ENCODE results near the gene PKD1.

The PKD1 gene

DNA sequence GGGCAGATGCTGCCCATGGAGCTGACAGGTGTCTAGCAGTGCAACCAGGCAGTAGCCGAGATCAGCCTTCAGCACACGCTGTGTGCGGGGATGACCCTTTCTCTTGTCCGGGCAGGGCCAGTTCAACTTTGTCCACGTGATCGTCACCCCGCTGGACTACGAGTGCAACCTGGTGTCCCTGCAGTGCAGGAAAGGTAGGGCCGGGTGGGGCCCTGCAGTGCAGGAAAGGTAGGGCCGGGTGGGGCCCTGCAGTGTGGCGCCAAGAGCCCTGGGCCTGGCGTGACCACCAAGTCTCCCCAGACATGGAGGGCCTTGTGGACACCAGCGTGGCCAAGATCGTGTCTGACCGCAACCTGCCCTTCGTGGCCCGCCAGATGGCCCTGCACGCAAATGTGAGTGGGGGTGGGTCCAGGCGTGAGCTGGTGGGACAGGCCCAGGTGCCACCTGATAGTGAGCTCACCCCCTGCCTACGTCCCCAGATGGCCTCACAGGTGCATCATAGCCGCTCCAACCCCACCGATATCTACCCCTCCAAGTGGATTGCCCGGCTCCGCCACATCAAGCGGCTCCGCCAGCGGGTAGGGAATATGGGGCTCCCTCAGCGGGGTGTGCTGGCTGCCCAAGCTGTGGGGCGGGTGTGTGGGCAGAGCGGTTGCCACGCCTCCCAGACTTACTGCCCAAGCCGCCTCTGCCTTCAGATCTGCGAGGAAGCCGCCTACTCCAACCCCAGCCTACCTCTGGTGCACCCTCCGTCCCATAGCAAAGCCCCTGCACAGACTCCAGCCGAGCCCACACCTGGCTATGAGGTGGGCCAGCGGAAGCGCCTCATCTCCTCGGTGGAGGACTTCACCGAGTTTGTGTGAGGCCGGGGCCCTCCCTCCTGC lies 47.7 kb downstream of the PKD1 start:
- no peak for ATAC-seq
- DNase-seq = no peak

- ATAC-seq = no peak
- no peak for DNase-seq
Observed at GRCh38 chr16:2086812-2087747, 48.6 kb downstream of the PKD1 start.

DNA sequence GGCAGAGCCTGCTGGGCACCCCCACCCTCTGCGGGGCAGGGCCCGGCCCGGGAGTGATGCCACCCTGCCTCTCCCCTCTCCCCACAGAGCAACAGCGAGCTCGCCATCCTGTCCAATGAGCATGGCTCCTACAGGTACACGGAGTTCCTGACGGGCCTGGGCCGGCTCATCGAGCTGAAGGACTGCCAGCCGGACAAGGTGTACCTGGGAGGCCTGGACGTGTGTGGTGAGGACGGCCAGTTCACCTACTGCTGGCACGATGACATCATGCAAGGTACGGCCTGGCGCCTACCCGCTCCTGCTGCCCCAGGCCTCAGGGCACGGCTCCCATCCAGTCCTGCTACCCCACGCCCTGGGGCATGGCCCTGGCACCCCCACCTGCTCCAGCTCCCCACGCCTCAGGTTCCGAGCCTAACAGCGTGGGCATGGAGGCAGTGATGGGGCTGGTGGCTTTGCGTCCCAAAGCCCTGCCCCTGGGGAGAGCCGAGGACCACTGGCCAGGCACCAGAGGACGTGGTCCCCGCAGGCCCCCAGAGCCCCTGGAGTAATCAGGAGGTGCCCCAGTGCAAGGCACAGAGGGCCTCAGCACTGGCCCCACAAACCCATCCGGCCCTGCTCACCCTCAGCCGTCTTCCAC lies 49.5 kb downstream of the PKD1 start:
- no peak for DNase-seq
- no peak for ATAC-seq

DNA sequence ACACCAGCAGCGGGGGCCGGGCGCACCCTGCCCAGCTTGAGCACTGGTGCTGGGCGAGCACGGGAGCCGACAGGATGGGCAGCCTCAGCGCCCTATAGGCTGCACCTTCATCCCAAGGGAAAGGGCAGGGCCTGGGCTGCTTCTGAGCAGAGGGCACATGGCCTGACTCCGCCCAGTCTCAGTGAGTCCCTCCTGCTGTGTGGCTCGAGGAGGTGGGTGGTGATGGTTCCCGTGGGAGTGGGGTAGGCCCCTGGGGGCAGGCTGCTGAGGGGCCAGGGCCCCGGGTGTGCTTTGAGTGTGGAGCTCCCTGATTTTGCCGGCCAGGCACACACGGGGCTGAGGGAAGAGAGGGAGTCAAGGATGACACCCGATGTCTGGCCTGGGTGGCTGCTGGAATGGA lies 50.0 kb downstream of the PKD1 start:
- DNase-seq (no peak), ATAC-seq (no peak)

DNA sequence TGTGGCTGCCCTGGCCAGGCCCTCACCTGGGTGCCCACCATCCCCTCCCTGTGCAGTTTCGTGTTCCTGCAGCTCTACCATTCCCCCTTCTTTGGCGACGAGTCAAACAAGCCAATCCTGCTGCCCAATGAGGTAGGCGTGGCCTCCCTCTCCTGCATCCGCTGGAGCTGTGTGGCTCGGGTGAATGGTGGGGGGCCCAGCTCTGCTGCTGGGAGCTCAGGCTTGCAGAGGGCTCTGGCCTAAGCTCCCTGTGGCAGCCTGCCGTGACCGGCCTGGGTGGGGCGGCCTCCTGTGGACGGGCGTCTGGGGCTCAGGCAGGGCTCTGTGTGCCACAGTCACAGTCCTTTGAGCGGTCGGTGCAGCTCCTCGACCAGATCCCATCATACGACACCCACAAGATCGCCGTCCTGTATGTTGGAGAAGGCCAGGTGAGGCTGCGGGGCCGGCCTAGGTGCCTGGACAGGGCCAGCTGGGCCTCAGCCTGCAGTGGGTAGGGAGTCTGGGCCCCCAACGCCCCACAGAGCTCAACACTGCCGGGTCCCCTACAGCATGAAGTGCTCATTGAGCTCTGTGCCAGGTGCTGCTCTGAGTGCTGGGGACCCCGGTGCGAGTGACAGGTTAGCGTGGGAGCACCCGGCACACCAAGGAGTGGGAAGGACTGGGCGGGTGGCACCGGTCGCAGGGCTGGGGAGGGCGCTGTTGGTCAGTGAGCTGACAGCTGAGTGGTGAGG lies 50.6 kb downstream of the PKD1 start:
- ATAC-seq = no peak
- DNase-seq = no peak

DNA sequence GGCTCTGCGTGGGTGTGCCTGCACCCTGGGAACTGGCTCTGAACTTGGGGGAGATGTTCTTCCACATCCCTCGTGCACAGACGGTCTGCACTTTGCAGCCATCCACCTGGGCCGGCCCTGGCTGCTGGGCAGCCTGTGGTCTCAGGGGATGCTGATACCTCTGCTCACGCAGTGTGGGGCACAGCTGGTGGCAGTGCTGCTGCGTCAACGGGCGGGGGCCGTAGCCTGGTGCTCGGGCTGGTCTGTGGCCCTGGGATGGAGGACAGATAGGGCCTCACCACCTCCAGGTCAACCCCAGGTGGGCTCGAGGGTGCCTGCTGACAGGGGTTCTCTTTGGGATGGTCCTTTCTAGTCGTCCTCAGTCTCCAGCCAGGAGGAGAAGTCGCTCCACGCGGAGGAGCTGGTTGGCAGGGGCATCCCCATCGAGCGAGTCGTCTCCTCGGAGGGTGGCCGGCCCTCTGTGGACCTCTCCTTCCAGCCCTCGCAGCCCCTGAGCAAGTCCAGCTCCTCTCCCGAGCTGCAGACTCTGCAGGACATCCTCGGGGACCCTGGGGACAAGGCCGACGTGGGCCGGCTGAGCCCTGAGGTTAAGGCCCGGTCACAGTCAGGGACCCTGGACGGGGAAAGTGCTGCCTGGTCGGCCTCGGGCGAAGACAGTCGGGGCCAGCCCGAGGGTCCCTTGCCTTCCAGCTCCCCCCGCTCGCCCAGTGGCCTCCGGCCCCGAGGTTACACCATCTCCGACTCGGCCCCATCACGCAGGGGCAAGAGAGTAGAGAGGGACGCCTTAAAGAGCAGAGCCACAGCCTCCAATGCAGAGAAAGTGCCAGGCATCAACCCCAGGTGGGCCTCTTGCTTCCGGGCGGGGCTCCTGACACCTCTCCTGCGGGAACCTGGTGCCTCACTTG lies 51.6 kb downstream of the PKD1 start:
- DNase-seq (no peak), ATAC-seq (no peak)

DNA sequence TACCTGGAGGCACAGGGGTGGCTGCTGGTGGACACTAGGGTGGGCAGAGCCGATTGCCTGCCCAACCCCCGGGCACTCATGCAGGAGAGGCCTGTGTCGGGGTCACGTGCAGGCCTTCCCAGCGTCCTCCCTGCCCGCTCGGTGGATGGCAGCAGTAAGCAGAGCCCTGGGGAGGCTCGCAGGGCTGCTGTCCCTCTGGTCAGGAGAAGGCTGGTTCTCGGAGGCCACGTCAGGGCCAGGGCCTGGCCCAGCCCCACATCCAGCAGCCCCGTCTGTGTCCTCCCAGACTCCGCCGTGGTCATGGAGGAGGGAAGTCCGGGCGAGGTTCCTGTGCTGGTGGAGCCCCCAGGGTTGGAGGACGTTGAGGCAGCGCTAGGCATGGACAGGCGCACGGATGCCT lies 52.3 kb downstream of the PKD1 start:
- no peak for ATAC-seq
- no peak for DNase-seq

DNA sequence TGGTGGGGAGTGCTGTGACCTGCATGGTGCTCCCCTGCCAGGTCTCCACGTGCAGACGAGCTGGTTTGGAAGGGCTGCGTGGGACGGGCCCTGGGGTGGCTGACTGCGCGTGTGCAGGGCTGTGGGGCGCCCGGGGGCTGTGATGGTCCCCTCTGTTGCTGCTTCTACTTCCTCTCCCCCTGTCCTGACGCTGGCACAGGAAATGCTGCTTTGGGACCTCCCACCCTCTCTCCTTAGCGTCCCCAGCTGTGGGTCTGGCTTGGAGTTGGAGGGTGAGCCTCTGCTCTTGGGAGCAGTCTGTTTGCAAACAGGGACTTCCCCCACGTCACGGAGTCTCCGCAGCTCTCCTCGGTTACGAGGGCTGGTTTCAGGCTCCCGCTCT lies 52.7 kb downstream of the PKD1 start:
- DNase-seq = no peak
- no peak for ATAC-seq

GRCh38 chr16:2082171-2082982 lies 53.3 kb downstream of the PKD1 start:
- DNase-seq (no peak), ATAC-seq (no peak)

DNA sequence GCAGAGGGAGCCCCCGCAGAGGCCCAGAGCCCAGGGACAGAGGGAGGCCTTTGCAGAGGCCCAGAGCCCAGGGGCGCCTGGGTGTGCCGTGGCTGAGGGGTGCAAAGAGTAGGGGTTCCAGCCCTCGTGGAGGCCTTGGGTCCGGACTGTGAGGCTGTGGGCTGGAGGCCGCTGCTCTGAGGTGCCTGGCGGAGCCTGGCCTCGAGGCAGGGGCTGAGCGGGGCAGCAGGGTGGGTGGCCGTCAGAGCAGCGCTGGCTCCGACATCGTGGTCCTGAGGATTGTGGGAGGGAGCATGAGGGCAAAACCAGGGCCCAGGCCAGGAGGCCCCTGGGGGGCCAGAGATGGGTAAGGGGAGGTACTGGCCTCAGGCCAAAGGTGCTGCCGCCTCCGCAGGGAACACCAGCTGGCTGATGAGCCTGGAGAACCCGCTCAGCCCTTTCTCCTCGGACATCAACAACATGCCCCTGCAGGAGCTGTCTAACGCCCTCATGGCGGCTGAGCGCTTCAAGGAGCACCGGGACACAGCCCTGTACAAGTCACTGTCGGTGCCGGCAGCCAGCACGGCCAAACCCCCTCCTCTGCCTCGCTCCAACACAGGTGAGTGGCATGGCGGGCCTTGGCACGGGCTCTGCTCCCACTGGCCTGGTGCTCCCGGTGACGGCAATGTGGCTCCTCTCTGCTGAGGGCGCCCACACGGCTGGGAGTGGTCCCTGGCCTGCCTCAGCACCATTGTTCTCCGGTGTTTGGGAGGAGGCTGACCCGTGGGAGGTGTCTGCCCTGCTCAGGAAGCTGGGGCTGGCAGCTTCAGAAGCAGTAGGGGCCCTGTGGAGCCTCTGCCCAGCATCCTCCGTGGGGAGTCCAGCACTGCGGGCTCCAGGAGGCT lies 54.3 kb downstream of the PKD1 start:
- no peak for DNase-seq
- no peak for ATAC-seq

GRCh38 chr16:2079991-2080390 lies 55.7 kb downstream of the PKD1 start:
- no peak for DNase-seq
- ATAC-seq = no peak

DNA sequence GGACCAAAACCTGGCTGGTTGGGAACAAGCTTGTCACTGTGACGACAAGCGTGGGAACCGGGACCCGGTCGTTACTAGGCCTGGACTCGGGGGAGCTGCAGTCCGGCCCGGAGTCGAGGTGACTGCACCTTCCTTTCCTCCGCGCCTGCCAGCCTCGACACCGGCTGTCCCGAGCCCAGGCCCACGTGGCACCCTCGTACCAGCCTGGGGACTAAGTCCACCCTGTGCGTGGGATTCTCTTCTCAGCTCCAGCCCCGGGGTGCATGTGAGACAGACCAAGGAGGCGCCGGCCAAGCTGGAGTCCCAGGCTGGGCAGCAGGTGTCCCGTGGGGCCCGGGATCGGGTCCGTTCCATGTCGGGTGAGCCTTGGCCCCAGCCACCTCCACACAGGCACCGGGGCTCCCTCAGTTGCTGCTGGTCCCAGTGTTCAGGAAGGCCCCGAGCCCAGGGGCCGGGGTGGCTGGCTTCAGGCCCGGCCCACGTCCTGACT lies 56.3 kb downstream of the PKD1 start:
- DNase-seq (no peak), ATAC-seq (no peak)

DNA sequence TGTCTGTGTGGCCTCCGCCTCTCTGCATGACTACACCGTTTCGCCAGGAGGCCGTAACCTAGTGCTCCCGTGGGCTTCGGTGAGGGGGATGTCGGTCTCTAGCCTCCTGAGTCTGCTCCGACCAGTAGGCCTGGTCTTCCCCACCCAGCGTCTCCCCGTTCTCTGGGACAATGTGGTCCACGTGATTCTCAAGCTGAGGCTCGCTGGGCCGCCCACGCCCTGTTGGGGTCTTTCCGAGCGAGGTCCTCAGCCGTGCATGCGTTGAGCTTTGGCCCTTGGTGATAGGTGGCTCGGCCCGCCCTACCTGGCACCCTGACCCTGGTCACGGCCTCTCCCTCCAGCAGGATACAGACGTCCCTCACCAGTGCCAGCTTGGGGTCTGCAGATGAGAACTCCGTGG lies 57.0 kb downstream of the PKD1 start:
- ATAC-seq (no peak), DNase-seq (no peak)

- no peak for DNase-seq
- no peak for ATAC-seq
Observed at GRCh38 chr16:2078096-2078495, 57.6 kb downstream of the PKD1 start.

DNA sequence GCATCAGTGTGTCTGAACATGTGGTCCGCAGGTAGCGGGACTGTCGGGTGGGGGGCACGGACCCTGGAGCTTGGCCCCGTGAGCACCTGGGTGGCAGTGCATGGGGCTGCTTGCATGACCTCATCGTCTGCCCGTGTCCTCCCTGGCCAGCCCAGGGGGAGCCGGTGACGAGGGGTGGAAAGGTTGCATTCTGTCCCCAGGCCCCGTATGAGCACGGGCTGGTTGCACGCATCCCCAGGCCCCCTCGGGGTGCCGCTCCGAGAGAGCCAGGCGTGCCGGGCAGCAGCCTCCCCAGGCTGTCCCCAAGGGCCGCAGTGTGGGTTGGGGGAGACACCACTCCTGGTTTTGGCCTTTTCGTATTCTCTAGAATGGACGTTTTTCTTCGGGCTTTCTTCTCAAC lies 58.0 kb downstream of the PKD1 start:
- DNase-seq (no peak), ATAC-seq (no peak)

DNA sequence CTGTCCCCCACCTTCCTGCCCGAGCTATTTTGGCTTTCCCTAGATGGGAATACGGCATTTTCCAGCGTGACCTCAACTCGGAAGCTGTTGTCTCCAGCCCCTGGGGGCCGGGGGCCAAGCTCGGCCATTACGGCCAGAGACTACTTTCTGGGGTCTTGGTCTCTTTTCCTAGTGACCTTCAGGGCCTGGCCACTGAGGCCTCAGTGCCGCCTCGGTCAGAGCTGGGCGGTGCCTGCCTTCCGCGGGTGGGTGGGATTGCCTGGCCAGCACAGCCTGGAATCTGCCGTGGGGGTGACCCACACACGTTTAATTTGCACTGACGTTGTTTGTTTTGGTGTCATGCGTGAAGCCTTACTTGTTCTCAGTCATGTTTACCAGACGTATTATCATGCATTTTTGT lies 58.7 kb downstream of the PKD1 start:
- DNase-seq (no peak), ATAC-seq (no peak)

GRCh38 chr16:2076072-2076865 lies 59.4 kb downstream of the PKD1 start:
- DNase-seq (no peak), ATAC-seq (no peak)

- DNase-seq (no peak), ATAC-seq (no peak)
Observed at GRCh38 chr16:2075631-2076030, 60.1 kb downstream of the PKD1 start.

All from stimulated activated naive CD8-positive, alpha-beta T cell treated with anti-CD3 and anti-CD28 coated beads, Interleukin-15, Interleukin-2, amounts not matched to agents 100 U/mL and 50 U/mL, for 24 hours (primary cell).